Left ventricle myocardium superior (tissue), 1 donor: ENCODE data around the gene CEACAM20. TPM values are rescaled to one million over a fixed set of nuclear protein-coding genes. Genes with fewer than 3 reads are reported as not detected.
"Not testable (repeated sequence)": the region's sequence is repeated elsewhere in the genome, so short reads cannot be mapped to it uniquely, and the experiment has no call there.

ENCODE experiments used
- ATAC-seq: fragments of 200-7000 bp; cut with Tn5 transposase; one replicate; pipeline ENCODE4 v1.9.1; 2020; ENCODE audit warnings: mild to moderate bottlenecking, moderate library complexity
- DNase-seq: peaks from one replicate; pipeline ENCODE4 v3.0.0-alpha.2; 2020
- intact Hi-C: fragments of 100-400 bp; cut with micrococcal nuclease; formaldehyde crosslinking; loops from one replicate; pipeline ENCODE4 v1.11.0; 2022
- total RNA-seq: library from RNA; stranded (reverse); fragmentation: NEBNext Ultra II Directional; extraction: Animal tissue kit (Norgen Biotek cat#: 25700); gene quantifications from one replicate; pipeline ENCODE4 v1.2.1, GENCODE V29; 2021
- donor health status: DM: no; HTN: yes; CAD: no; lungs with severe emphysema.

CEACAM20 gene
- total RNA-seq, 1 donor from 2014 or later = not detected

GRCh38 chr19:44552324-44552723 is 22.8 kb upstream of the CEACAM20 start:
- ATAC-seq (no peak), DNase-seq (no peak)
- intact Hi-C loops = no loop called here

GRCh38 chr19:44551850-44552249 is 22.4 kb upstream of the CEACAM20 start:
- DNase-seq (no peak), ATAC-seq (no peak)
- intact Hi-C loops = no loop called here

- ATAC-seq, DNase-seq, intact Hi-C loops: not testable (repeated sequence)
Observed at GRCh38 chr19:44550976-44551375, 21.5 kb upstream of the CEACAM20 start.

- intact Hi-C loops = no loop called here
- ATAC-seq = no peak
Observed at GRCh38 chr19:44549507-44549906, 20.0 kb upstream of the CEACAM20 start.

GRCh38 chr19:44548736-44549135 is 19.3 kb upstream of the CEACAM20 start:
- intact Hi-C loops = no loop called here
- ATAC-seq = no peak
- no peak for DNase-seq

More at GRCh38 chr19:44549507-44549906, 20.0 kb upstream of the CEACAM20 start:
- no peak for DNase-seq

- DNase-seq = no peak
Observed at GRCh38 chr19:44544031-44544430, 14.6 kb upstream of the CEACAM20 start.

GRCh38 chr19:44542671-44543070 is 13.2 kb upstream of the CEACAM20 start:
- DNase-seq = no peak
- intact Hi-C loops = no loop called here
- no peak for ATAC-seq

More at GRCh38 chr19:44544031-44544430, 14.6 kb upstream of the CEACAM20 start:
- intact Hi-C loops = no loop called here
- ATAC-seq = no peak

- ATAC-seq (no peak), DNase-seq (no peak)
- intact Hi-C loops = no loop called here
Observed at GRCh38 chr19:44540736-44541135, 11.3 kb upstream of the CEACAM20 start.

GRCh38 chr19:44539991-44540390 is 10.5 kb upstream of the CEACAM20 start:
- ATAC-seq (no peak), DNase-seq (no peak)
- intact Hi-C loops = no loop called here

- DNase-seq (no peak), ATAC-seq (no peak)
- intact Hi-C loops = no loop called here
Observed at GRCh38 chr19:44539236-44539826, 9.9 kb upstream of the CEACAM20 start.

- ATAC-seq, intact Hi-C loops: not testable (repeated sequence)
Observed at GRCh38 chr19:44535361-44535760, 5.9 kb upstream of the CEACAM20 start.

GRCh38 chr19:44532819-44533218 is 3.3 kb upstream of the CEACAM20 start:
- DNase-seq (no peak), ATAC-seq (no peak)
- intact Hi-C loops = no loop called here

More at GRCh38 chr19:44535361-44535760, 5.9 kb upstream of the CEACAM20 start:
- DNase-seq = not testable (repeated sequence)

- DNase-seq = no peak
- ATAC-seq = no peak
- intact Hi-C loops = no loop called here
Observed at GRCh38 chr19:44530777-44531176, 1.3 kb upstream of the CEACAM20 start.

GRCh38 chr19:44527554-44527953 is 1.9 kb downstream of the CEACAM20 start:
- intact Hi-C loops = no loop called here
- ATAC-seq = no peak
- no peak for DNase-seq

GRCh38 chr19:44525721-44526430 is 3.6 kb downstream of the CEACAM20 start:
- DNase-seq (no peak), ATAC-seq (no peak)
- intact Hi-C loops = no loop called here

- no peak for DNase-seq
- ATAC-seq = no peak
- intact Hi-C loops = no loop called here
Observed at GRCh38 chr19:44521370-44521769, 8.1 kb downstream of the CEACAM20 start.

GRCh38 chr19:44517146-44517545 is 12.3 kb downstream of the CEACAM20 start:
- DNase-seq = no peak
- intact Hi-C loops = no loop called here
- no peak for ATAC-seq

GRCh38 chr19:44515907-44516306 is 13.6 kb downstream of the CEACAM20 start:
- DNase-seq = no peak
- ATAC-seq = no peak
- intact Hi-C loops = no loop called here

- ATAC-seq (no peak), DNase-seq (no peak)
- intact Hi-C loops = no loop called here
Observed at GRCh38 chr19:44515031-44515430, 14.4 kb downstream of the CEACAM20 start.

GRCh38 chr19:44512326-44513298 is 16.9 kb downstream of the CEACAM20 start:
- intact Hi-C loops = no loop called here
- no peak for ATAC-seq
- no peak for DNase-seq
